BLaER1 treated with 17β-estradiol and CSF1 and Interleukin-3, amounts not matched to agents 10 nM and 100 nM (cell line): ENCODE data around the gene HLA-E.

Experiments
- H3K27ac ChIP-seq, 11 experiments: shearing (Covaris generic); formaldehyde crosslinking; 2 replicates each; pipeline ENCODE4 v1.8.1; 2022
- H3K27me3 ChIP-seq, 11 experiments: shearing (Covaris generic); formaldehyde crosslinking; 2 replicates each; pipeline ENCODE4 v1.8.1; 2022
- H3K36me3 ChIP-seq, 11 experiments: shearing (Covaris generic); formaldehyde crosslinking; 2 replicates each; pipeline ENCODE4 v1.8.1; 2022
- H3K4me1 ChIP-seq, 10 experiments: shearing (Covaris generic); formaldehyde crosslinking; 2 replicates each; pipeline ENCODE4 v1.8.1; 2022
- H3K4me2 ChIP-seq, 11 experiments: shearing (Covaris generic); formaldehyde crosslinking; 2 replicates each; pipeline ENCODE4 v1.8.1; 2022
- H3K4me3 ChIP-seq, 10 experiments: shearing (Covaris generic); formaldehyde crosslinking; 2 replicates each; pipeline ENCODE4 v1.8.1; 2022
- H3K9ac ChIP-seq, 11 experiments: shearing (Covaris generic); formaldehyde crosslinking; 2 replicates each; pipeline ENCODE4 v1.8.1; 2022
- H3K9me3 ChIP-seq, 11 experiments: shearing (Covaris generic); formaldehyde crosslinking; replicated peaks in 1 of 11; 2 replicates each; pipeline ENCODE4 v1.8.1; 2022
- H4K20me1 ChIP-seq, 11 experiments: shearing (Covaris generic); formaldehyde crosslinking; 2 replicates each; pipeline ENCODE4 v1.8.1; 2022
- Cebpa-rat ChIP-seq, 11 experiments: shearing (Covaris generic); IDR thresholded peaks; 2 replicates each; pipeline ENCODE4 v1.8.1; 2022

HLA-E gene

DNA sequence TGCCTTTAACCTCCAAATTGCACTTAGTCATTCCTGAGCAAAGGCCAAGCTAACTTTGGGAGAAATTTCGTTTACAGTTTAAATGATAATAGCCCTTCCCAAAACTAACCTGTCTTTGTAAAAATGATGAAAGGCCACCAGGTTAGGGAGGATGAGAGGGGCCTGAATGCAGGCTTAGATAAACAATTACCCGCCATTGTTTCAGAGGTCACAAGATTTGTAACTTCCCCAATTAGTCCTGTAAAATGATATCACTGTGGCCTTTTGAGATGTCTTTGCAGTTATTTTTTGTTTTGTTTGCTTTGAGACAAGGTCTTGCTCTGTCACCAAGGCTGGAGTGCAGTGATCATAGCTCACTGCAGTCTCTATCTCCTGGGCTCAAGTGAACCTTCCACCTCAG is 40.7 kb downstream of the HLA-E start:
- Histone ChIP-seq H3K4me2 (peak overlapping the region in 9 of 11 experiments; percentile 13 to 85 (median 50); a peak in 14 of 22 replicates), H3K27ac (peak overlapping the region; percentile 2 to 90 (median 84); a peak in 21 of 22 replicates)

DNA sequence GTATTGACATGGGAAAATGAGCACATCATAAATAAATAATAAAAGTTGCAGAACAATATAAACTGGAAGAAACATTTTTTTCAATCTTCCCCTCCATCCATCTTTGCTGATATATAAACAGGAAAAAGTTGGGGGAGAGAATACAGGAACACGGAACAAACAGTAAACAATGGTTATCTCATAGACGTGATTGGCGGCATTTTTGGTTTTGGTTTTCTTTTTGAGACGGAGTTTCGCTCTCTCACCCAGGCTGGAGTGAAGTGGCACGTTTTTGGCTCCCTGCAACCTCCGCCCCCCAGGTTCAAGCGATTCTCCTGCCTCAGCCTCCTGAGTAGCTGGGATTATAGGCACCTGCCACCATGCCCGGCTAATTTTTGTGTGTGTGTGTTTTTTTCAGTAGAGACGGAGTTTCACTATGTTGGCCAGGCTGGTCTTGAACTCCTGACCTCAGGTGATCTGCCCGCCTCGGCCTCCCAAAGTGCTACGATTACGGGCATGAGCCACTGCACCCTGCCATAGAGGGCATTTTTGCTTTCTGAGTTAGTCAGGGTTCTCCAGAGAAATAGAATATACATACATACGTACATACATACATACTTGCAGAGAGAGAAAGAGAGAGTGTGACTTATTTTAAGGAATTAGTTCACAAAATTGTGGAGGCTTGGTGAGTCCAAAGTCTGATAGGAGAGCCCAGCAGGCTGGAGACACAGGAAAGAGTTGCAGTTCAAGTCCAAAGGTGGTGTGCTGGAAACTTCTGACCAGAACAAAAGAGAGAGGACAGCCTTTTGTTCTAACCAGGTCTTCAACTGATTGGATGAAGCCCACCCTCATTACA is 44.4 kb downstream of the HLA-E start:
- no peak for TF ChIP-seq Cebpa-rat (IDR thresholded peaks at IDR 0.05)
- Histone ChIP-seq H3K9ac (no peak overlapping the region; a peak in 1 of 22 replicates), H3K4me1 (peaks cover 22 to 51% (median 43%) of the 10 kb centered on the region in 10 experiments), H3K27me3 (no peaks in the 10 kb centered on the region), H3K36me3 (no peaks in the 10 kb centered on the region), H3K4me2 (peak overlapping the region in 9 of 11 experiments; percentile 27 to 65 (median 59); a peak in 14 of 22 replicates), H3K9me3 (peaks cover 0 to 16% (median 5%) of the 10 kb centered on the region in 11 experiments; a peak in 8 of 22 replicates), H3K27ac (peak overlapping the region in 8 of 11 experiments; percentile 62 to 90 (median 74); a peak in 12 of 22 replicates), H4K20me1 (no peaks in the 10 kb centered on the region), H3K4me3 (no peak overlapping the region)

More for the DNA sequence above, 40.7 kb downstream of the HLA-E start:
- H4K20me1 ChIP-seq: no peaks in the 10 kb centered on the region
- peak overlapping the region in 5 of 11 experiments; percentile 9 to 72 (median 51); a peak in 8 of 22 replicates for H3K9ac ChIP-seq
- no peak for TF ChIP-seq Cebpa-rat (IDR thresholded peaks at IDR 0.05)
- H3K9me3 ChIP-seq: peaks cover 0 to 31% (median 20%) of the 10 kb centered on the region in 11 experiments; a peak in 13 of 22 replicates
- H3K27me3 ChIP-seq: no peaks in the 10 kb centered on the region
- no peaks in the 10 kb centered on the region for H3K36me3 ChIP-seq
- H3K4me1 ChIP-seq: peaks cover 36 to 79% (median 63%) of the 10 kb centered on the region in 10 experiments
- H3K4me3 ChIP-seq: no peak overlapping the region

DNA sequence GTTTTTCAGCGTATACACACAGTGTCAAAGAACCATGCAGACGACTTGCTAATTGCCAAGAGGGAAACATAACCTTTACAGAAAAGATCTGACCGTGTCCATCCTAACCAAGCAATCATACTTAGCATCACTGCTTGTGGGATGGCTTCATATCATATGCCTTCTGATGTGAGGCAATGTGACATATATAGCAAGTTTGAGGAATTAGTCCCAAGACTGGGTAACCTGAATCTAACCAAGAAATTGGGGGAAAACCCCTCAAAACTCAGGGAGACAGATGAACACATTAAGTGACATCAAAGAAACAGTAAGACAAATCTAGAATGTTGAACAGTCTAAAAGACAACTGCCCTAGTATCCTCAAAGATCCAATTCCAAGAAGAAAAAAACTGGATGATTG is 48.6 kb downstream of the HLA-E start:
- no peaks in the 10 kb centered on the region for H3K36me3 ChIP-seq
- TF ChIP-seq Cebpa-rat (IDR thresholded peaks at IDR 0.05): no peak
- H3K4me2 ChIP-seq: no peak overlapping the region
- no peaks in the 10 kb centered on the region for H3K27me3 ChIP-seq
- H3K4me3 ChIP-seq: no peak overlapping the region
- no peak overlapping the region for H3K27ac ChIP-seq
- H3K4me1 ChIP-seq: peaks cover 15 to 26% (median 23%) of the 10 kb centered on the region in 10 experiments
- 0 out of 22 replicates have a peak overlapping the region, but pooled peaks of 1 of the 11 experiments have one; percentile 16 for H3K9ac ChIP-seq
- H4K20me1 ChIP-seq: no peaks in the 10 kb centered on the region
- no peaks in the 10 kb centered on the region for H3K9me3 ChIP-seq

DNA sequence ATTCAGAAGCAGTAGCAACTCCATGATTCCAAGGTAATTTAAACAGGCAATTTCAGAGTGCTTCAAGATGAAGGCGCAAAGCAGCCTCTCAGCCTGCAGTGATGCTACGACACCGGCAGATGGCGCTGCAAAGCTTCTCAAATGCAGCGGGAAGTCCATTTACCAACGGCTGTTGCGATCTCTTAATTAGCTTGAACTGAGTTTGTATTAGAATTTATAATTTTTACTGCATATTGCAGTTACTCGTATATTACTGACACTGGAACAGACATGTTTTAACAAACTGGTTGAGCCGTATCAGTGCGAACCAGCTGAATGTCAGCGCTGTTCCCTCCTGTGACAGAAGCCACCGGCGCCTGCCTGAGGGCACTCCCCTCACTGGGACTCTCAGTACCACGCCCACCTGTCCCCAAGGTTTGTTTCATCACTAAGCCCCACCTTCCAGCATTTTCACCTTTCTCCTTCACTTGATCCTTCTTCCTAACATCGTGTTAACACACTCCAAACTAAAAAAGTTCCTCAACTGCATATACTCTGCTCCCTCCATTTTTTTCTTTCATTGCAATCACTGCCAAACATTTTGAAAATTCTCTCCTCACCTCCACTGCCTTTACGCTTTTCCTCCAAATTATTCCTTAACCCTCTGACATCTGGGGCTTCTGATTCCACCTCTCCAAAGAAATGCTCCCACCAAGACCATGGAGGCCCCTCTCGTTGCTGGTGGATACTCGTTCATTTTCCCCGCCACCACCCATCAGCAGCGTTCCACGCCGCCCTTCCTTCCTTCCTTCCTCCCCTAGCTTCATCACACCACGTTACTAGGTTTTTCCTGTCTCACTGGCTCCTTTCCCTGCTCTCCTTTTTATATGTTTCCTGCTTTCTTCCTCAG is 52.5 kb downstream of the HLA-E start:
- Histone ChIP-seq H4K20me1 (peaks cover 0 to 9% (median 0%) of the 10 kb centered on the region in 11 experiments; a peak in 3 of 22 replicates), H3K4me2 (peak overlapping the region; percentile 84 to 97 (median 89)), H3K36me3 (peaks cover 13 to 31% (median 24%) of the 10 kb centered on the region in 11 experiments), H3K9me3 (no peaks in the 10 kb centered on the region), H3K9ac (peak overlapping the region; percentile 51 to 73 (median 59); a peak in 21 of 22 replicates), H3K4me3 (peak overlapping the region; percentile 44 to 67 (median 52)), H3K27me3 (no peaks in the 10 kb centered on the region), H3K4me1 (peaks cover 27 to 33% (median 30%) of the 10 kb centered on the region in 10 experiments), H3K27ac (peak overlapping the region in 10 of 11 experiments; percentile 14 to 73 (median 64); a peak in 19 of 22 replicates)
- no peak for TF ChIP-seq Cebpa-rat (IDR thresholded peaks at IDR 0.05)

DNA sequence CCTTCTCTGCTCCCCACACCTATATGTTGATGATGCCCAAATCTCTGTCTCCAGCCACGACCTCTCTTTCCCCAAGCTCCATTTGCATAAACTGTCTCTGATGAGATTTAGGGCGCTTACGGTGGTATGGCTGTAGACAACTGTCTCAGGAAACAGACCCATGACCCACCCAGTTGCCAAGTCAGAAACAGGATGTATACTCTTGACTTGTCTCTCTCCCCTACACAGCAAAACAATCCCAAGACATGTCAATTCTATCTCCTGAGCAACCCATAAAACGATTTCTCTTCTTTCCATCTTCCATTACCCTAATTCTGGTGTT is 53.1 kb downstream of the HLA-E start:
- TF ChIP-seq Cebpa-rat (IDR thresholded peaks at IDR 0.05): no peak
- H3K4me3 ChIP-seq: peak overlapping the region in 9 of 10 experiments; percentile 44 to 67 (median 53); a peak in 18 of 20 replicates
- no peaks in the 10 kb centered on the region for H3K27me3 ChIP-seq
- H3K36me3 ChIP-seq: peaks cover 19 to 37% (median 30%) of the 10 kb centered on the region in 11 experiments
- peak overlapping the region; percentile 84 to 97 (median 89) for H3K4me2 ChIP-seq
- H3K9ac ChIP-seq: peak overlapping the region; percentile 51 to 73 (median 59); a peak in 20 of 22 replicates
- H4K20me1 ChIP-seq: peaks cover 0 to 9% (median 0%) of the 10 kb centered on the region in 11 experiments; a peak in 3 of 22 replicates
- peaks cover 27 to 33% (median 30%) of the 10 kb centered on the region in 10 experiments for H3K4me1 ChIP-seq
- peak overlapping the region in 10 of 11 experiments; percentile 14 to 73 (median 64); a peak in 19 of 22 replicates for H3K27ac ChIP-seq
- H3K9me3 ChIP-seq: no peaks in the 10 kb centered on the region

DNA sequence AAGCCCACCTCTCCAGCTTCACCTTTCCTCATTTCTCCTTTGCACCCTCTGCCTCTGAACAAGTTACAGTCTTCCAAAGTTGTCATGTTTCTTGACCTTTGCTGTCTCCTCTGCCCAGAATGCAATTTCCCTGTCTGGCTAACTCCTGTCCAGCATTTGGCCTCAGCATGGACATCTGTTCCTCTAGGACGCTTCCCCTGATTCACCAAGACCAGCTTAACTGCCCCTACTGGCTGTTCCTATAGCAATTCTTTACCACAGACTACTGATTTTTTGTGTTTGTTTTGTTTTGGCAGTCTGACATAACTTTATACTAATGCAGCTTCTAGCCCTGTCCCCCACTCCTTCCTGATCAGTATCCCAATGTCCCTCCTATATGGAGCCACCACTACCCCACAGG is 53.6 kb downstream of the HLA-E start:
- no peaks in the 10 kb centered on the region for H3K27me3 ChIP-seq
- H3K9me3 ChIP-seq: no peaks in the 10 kb centered on the region
- peaks cover 27 to 38% (median 30%) of the 10 kb centered on the region in 10 experiments for H3K4me1 ChIP-seq
- H3K9ac ChIP-seq: peak overlapping the region in 10 of 11 experiments; percentile 48 to 73 (median 60); a peak in 12 of 22 replicates
- H3K27ac ChIP-seq: peak overlapping the region in 10 of 11 experiments; percentile 14 to 73 (median 64); a peak in 16 of 22 replicates
- peaks cover 23 to 42% (median 35%) of the 10 kb centered on the region in 11 experiments for H3K36me3 ChIP-seq
- peaks cover 0 to 9% (median 0%) of the 10 kb centered on the region in 11 experiments; a peak in 3 of 22 replicates for H4K20me1 ChIP-seq
- TF ChIP-seq Cebpa-rat (IDR thresholded peaks at IDR 0.05): no peak
- peak overlapping the region in 1 of 10 experiments; percentile 50; a peak in 1 of 20 replicates for H3K4me3 ChIP-seq
- peak overlapping the region; percentile 84 to 97 (median 89) for H3K4me2 ChIP-seq
